Measurements from ENCODE around the gene RAD1. TPM values are rescaled to one million over a fixed set of nuclear protein-coding genes. Genes with fewer than 3 reads are reported as not detected.
"Not testable (repeated sequence)": the region's sequence is repeated elsewhere in the genome, so short reads cannot be mapped to it uniquely, and the experiment has no call there.

The RAD1 gene
- total RNA-seq, 1 experiment from 2014 or later, result 59.1 TPM

DNA sequence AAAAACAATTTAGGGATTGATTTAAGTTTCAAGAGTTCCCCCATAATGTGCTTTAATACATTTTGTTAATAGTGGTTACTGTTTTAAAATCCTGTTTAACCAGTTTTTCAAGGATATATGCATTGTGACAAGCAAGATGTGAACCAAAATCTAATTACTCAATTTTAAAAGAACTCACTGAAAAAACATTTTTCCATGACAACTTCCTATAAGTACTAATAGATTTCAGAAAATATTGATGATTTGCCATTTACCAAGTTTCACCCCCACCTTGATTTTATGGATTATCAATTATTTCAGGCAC is 9.1 kb upstream of the RAD1 start:
- no peak overlapping the region for H3K4me2 ChIP-seq (ENCODE audit: low read depth, low read length, poor library complexity, severe bottlenecking)
- H3K4me3 ChIP-seq (ENCODE audit: low read length), result no peak overlapping the region
- H3K79me2 ChIP-seq (ENCODE audit: low read length), result peaks cover 50% of the 10 kb centered on the region
- H3K9ac ChIP-seq (ENCODE audit: low read length), result no peak overlapping the region
- DNase-seq, result peak; percentile 19
- no peaks in the 10 kb centered on the region for H3K9me2 ChIP-seq (replicated peaks; ENCODE audit: insufficient read depth, low read length)
- H3K27ac ChIP-seq (ENCODE audit: low read length), result peak overlapping the region; percentile 71
- H3K27me3 ChIP-seq (ENCODE audit: low read length), result no peaks in the 10 kb centered on the region
- peaks cover 60% of the 10 kb centered on the region for H3K4me1 ChIP-seq (ENCODE audit: low read length)
- H3K36me3 ChIP-seq (ENCODE audit: insufficient read depth, low read length), result peaks cover 69% of the 10 kb centered on the region
- no peak overlapping the region for H2AFZ ChIP-seq (ENCODE audit: low read length)
- 0 out of 2 replicates have a peak, but pooled peaks cover 7% of the 10 kb centered on the region for H4K20me1 ChIP-seq (ENCODE audit: insufficient read depth, low read depth, low read length)
- no peaks in the 10 kb centered on the region for H3K9me3 ChIP-seq (ENCODE audit: low read length)

DNA sequence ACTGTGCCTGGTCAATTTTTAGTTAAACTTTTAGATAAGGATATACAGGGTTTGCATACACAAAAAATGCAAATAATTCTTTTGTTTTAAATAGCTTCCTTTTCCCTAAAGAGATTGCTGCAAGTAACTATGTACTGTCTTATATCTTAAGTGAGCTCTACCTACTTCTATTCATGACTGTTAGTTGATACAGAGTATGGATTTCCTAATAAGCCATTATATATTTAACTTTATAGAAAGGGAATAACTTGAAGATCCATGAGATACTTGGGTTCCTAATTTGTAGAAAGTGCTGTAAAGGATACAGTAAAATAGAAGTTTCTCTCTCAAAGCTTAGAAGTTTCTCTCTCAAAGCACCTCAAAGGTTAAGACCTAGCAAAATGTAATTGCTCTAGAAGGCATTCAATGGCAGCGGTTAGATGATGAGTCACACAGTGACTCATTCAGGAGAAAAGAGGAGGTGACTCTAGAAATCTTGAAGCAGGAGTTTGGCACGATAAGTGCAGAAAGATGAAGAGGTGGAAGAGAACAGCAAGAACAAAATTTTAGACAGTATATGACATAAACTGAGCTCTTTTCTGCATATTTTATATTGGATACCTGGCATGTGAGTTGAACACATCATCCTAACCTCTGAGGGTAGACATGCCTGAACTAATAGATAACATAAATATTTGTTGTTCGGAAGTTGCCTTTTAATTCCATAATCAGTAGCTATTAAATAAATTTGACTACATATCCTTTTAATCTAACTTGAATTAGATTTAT is 8.6 kb upstream of the RAD1 start:
- Histone ChIP-seq H3K9me2 (replicated peaks; ENCODE audit: insufficient read depth, low read length) (no peaks in the 10 kb centered on the region), H3K79me2 (ENCODE audit: low read length) (peaks cover 55% of the 10 kb centered on the region), H3K27ac (ENCODE audit: low read length) (peak overlapping the region; percentile 71), H3K9ac (ENCODE audit: low read length) (no peak overlapping the region), H3K36me3 (ENCODE audit: insufficient read depth, low read length) (peaks cover 73% of the 10 kb centered on the region), H3K4me3 (ENCODE audit: low read length) (no peak overlapping the region), H3K4me1 (ENCODE audit: low read length) (peaks cover 60% of the 10 kb centered on the region), H2AFZ (ENCODE audit: low read length) (no peak overlapping the region), H3K27me3 (ENCODE audit: low read length) (no peaks in the 10 kb centered on the region), H3K4me2 (ENCODE audit: low read depth, low read length, poor library complexity, severe bottlenecking) (peak overlapping the region; percentile 25), H3K9me3 (ENCODE audit: low read length) (no peaks in the 10 kb centered on the region), H4K20me1 (ENCODE audit: insufficient read depth, low read depth, low read length) (0 out of 2 replicates have a peak, but pooled peaks cover 7% of the 10 kb centered on the region)
- DNase-seq, result peak; percentile 48

DNA sequence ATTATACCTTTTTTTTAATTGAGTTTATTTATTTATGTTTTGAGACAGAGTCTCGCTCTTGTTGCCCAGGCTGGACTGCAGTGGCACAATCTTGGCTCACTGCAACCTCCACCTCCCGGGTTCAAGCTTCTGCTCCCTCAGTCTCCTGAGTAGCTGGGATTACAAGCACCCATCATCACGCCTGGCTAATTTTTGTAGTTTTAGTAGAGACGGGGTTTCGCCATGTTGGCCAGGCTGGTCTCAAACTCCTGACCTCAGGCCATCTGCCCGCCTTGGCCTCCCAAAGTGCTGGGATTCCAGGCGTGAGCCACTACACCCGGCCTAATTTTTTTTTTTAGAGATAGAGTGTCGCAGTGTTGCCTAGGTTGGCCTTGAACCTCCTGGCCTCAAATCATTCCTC is 8.0 kb upstream of the RAD1 start:
- not testable (repeated sequence) for H3K9me2 ChIP-seq (replicated peaks; ENCODE audit: insufficient read depth, low read length); H3K4me3 ChIP-seq (ENCODE audit: low read length); H3K27me3 ChIP-seq (ENCODE audit: low read length); H4K20me1 ChIP-seq (ENCODE audit: insufficient read depth, low read depth, low read length); DNase-seq; H3K9ac ChIP-seq (ENCODE audit: low read length); H2AFZ ChIP-seq (ENCODE audit: low read length); H3K9me3 ChIP-seq (ENCODE audit: low read length)
- peak overlapping the region; percentile 71 for H3K27ac ChIP-seq (ENCODE audit: low read length)
- peak overlapping the region; percentile 25 for H3K4me2 ChIP-seq (ENCODE audit: low read depth, low read length, poor library complexity, severe bottlenecking)
- peaks cover 58% of the 10 kb centered on the region for H3K4me1 ChIP-seq (ENCODE audit: low read length)
- H3K79me2 ChIP-seq (ENCODE audit: low read length), result peaks cover 62% of the 10 kb centered on the region
- peaks cover 80% of the 10 kb centered on the region for H3K36me3 ChIP-seq (ENCODE audit: insufficient read depth, low read length)

DNA sequence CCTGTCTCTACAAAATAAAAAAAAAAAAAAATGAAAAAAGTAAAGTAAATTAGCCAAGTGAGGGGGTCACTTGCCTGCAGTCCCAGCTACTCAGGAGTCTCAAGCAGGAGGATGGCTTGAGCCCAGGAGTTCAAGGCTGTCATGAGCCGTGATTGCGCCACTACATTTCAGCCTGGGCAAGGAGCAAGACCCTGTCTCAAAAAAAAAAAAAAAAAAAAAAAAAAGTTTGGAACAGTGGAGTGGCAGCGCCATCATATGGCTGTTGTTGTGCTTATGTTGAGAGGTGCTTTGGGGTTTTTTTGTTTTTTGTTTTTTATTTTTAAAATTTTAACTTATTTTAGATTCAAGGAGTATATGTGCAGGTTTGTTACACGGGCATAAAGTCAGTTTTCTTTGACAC is 3.8 kb upstream of the RAD1 start:
- Histone ChIP-seq H3K27ac (ENCODE audit: low read length) (no peak overlapping the region), H3K79me2 (ENCODE audit: low read length) (peaks cover 91% of the 10 kb centered on the region), H3K4me3 (ENCODE audit: low read length) (no peak overlapping the region), H3K4me1 (ENCODE audit: low read length) (peaks cover 67% of the 10 kb centered on the region), H4K20me1 (ENCODE audit: insufficient read depth, low read depth, low read length) (peaks cover 15% of the 10 kb centered on the region; the same call in 1 of the 2 replicates), H3K9me3 (ENCODE audit: low read length) (no peaks in the 10 kb centered on the region), H3K9ac (ENCODE audit: low read length) (no peak overlapping the region), H2AFZ (ENCODE audit: low read length) (no peak overlapping the region), H3K4me2 (ENCODE audit: low read depth, low read length, poor library complexity, severe bottlenecking) (no peak overlapping the region), H3K27me3 (ENCODE audit: low read length) (no peaks in the 10 kb centered on the region), H3K9me2 (replicated peaks; ENCODE audit: insufficient read depth, low read length) (no peaks in the 10 kb centered on the region), H3K36me3 (ENCODE audit: insufficient read depth, low read length) (peaks cover 57% of the 10 kb centered on the region)
- DNase-seq, result no peak

DNA sequence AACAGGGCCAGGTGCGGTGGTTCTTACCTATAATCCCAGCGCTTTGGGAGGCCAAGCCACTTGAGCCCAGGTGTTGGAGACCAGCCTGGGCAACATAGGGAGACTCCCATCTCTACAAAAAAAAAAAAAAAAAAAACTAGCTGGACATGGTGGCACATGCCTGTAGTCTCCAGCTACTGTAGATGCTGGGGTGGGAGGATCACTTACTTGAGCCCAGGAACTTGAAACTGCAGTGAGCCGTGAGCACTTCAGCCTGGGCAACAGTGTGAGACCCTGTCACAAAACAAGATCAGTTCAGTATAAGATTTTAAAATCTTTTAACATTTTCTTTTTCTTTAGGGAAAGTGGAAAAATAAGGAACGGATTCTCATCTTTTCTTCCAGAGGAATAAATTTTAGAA is 2.7 kb upstream of the RAD1 start:
- H3K9me3 ChIP-seq (ENCODE audit: low read length), result no peaks in the 10 kb centered on the region
- no peaks in the 10 kb centered on the region for H3K27me3 ChIP-seq (ENCODE audit: low read length)
- H3K4me2 ChIP-seq (ENCODE audit: low read depth, low read length, poor library complexity, severe bottlenecking), result peak overlapping the region; percentile 83
- H3K79me2 ChIP-seq (ENCODE audit: low read length), result peaks cover 96% of the 10 kb centered on the region
- DNase-seq, result no peak
- peaks cover 67% of the 10 kb centered on the region for H3K4me1 ChIP-seq (ENCODE audit: low read length)
- no peak overlapping the region for H3K27ac ChIP-seq (ENCODE audit: low read length)
- H3K9me2 ChIP-seq (replicated peaks; ENCODE audit: insufficient read depth, low read length), result no peaks in the 10 kb centered on the region
- no peak overlapping the region for H3K9ac ChIP-seq (ENCODE audit: low read length)
- peaks cover 11% of the 10 kb centered on the region; the same call in 1 of the 2 replicates for H4K20me1 ChIP-seq (ENCODE audit: insufficient read depth, low read depth, low read length)
- peaks cover 51% of the 10 kb centered on the region for H3K36me3 ChIP-seq (ENCODE audit: insufficient read depth, low read length)
- H3K4me3 ChIP-seq (ENCODE audit: low read length), result peak overlapping the region; percentile 92; the same call in 1 of the 2 replicates
- no peak overlapping the region for H2AFZ ChIP-seq (ENCODE audit: low read length)

DNA sequence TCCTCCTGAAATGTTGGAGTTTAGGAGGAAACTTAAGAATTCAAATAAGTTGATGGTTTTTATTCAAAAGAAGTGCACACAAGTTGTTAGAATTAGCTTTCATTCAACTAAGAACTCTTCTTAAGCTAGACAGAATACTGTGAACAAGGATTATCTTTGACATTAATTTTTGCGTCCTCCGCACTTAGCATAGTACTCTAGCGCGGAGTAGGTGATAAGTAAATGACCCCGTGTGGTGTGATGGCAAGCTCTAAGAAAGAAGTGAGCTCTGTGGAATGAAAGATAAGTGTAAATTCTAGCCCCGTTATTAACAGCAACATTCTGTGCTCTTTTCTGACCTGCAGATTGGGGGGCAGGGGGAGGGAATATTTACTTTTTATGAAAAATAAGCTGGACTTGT is 1.2 kb upstream of the RAD1 start:
- Histone ChIP-seq H4K20me1 (ENCODE audit: insufficient read depth, low read depth, low read length) (peaks cover 8% of the 10 kb centered on the region; the same call in 1 of the 2 replicates), H2AFZ (ENCODE audit: low read length) (no peak overlapping the region), H3K9me2 (replicated peaks; ENCODE audit: insufficient read depth, low read length) (no peaks in the 10 kb centered on the region), H3K4me2 (ENCODE audit: low read depth, low read length, poor library complexity, severe bottlenecking) (peak overlapping the region; percentile 83), H3K27me3 (ENCODE audit: low read length) (no peaks in the 10 kb centered on the region), H3K79me2 (ENCODE audit: low read length) (peaks cover 94% of the 10 kb centered on the region), H3K9ac (ENCODE audit: low read length) (peak overlapping the region; percentile 90), H3K4me1 (ENCODE audit: low read length) (peaks cover 54% of the 10 kb centered on the region), H3K4me3 (ENCODE audit: low read length) (peak overlapping the region; percentile 92), H3K36me3 (ENCODE audit: insufficient read depth, low read length) (peaks cover 50% of the 10 kb centered on the region), H3K27ac (ENCODE audit: low read length) (peak overlapping the region; percentile 81), H3K9me3 (ENCODE audit: low read length) (no peaks in the 10 kb centered on the region)
- peak; percentile 60 for DNase-seq

DNA sequence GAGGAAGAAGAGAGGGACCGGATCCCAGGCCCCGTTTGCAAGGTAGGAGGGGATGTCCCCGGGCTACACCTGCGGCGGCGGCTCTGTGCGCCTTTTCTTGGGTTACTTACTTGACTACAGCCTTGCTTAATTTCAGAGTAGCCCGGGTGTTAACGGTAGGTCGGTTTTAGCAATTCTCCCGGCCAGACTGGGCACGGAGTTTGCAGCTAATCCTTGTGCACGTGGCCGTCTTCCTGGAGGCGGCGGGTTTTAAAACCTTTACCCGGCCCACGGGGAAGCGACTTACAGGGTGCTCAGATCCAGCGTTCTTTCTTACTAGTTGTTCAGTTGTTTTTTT is 520 bp upstream of the RAD1 start:
- H3K36me3 ChIP-seq (ENCODE audit: insufficient read depth, low read length), result peaks cover 50% of the 10 kb centered on the region
- peak overlapping the region; percentile 83 for H3K4me2 ChIP-seq (ENCODE audit: low read depth, low read length, poor library complexity, severe bottlenecking)
- H2AFZ ChIP-seq (ENCODE audit: low read length), result no peak overlapping the region

DNA sequence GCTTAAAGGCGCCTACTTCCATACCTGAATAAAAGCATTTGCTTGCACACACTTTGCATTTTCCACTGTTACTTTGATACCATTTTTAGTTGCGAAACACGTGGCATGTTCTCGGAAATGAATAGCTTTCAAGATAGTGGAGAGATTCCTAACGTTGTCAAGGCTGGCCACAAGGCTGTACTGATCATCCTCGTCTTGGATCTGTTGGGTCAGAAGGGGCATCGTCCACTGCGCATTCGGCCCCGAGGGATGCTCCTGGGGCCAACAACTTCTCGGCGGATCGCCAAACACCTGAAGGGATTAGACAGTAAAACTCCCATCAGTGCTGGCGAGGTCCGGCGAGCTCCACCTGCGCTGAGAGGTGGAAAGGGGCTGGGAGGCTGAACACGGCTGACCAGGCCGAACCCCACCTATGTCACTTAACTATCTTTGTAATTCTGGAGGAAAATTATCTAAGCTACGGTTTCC is 599 bp downstream of the RAD1 start:
- no peaks in the 10 kb centered on the region for H3K9me2 ChIP-seq (replicated peaks; ENCODE audit: insufficient read depth, low read length)
- DNase-seq, result peak; percentile 80
- peak overlapping the region; percentile 92 for H3K4me3 ChIP-seq (ENCODE audit: low read length)
- peak overlapping the region; percentile 90 for H3K9ac ChIP-seq (ENCODE audit: low read length)
- no peaks in the 10 kb centered on the region for H3K9me3 ChIP-seq (ENCODE audit: low read length)
- no peaks in the 10 kb centered on the region for H3K27me3 ChIP-seq (ENCODE audit: low read length)
- peak overlapping the region; percentile 74; the same call in 1 of the 2 replicates for H2AFZ ChIP-seq (ENCODE audit: low read length)
- H3K79me2 ChIP-seq (ENCODE audit: low read length), result peaks cover 85% of the 10 kb centered on the region
- peaks cover 47% of the 10 kb centered on the region for H3K36me3 ChIP-seq (ENCODE audit: insufficient read depth, low read length)
- peaks cover 38% of the 10 kb centered on the region for H3K4me1 ChIP-seq (ENCODE audit: low read length)
- peak overlapping the region; percentile 83 for H3K4me2 ChIP-seq (ENCODE audit: low read depth, low read length, poor library complexity, severe bottlenecking)
- peaks cover 8% of the 10 kb centered on the region; the same call in 1 of the 2 replicates for H4K20me1 ChIP-seq (ENCODE audit: insufficient read depth, low read depth, low read length)
- H3K27ac ChIP-seq (ENCODE audit: low read length), result peak overlapping the region; percentile 81

More for the DNA sequence above, 520 bp upstream of the RAD1 start:
- Histone ChIP-seq H4K20me1 (ENCODE audit: insufficient read depth, low read depth, low read length) (peaks cover 8% of the 10 kb centered on the region; the same call in 1 of the 2 replicates), H3K4me3 (ENCODE audit: low read length) (peak overlapping the region; percentile 92), H3K27ac (ENCODE audit: low read length) (peak overlapping the region; percentile 81), H3K27me3 (ENCODE audit: low read length) (no peaks in the 10 kb centered on the region), H3K9ac (ENCODE audit: low read length) (peak overlapping the region; percentile 90), H3K79me2 (ENCODE audit: low read length) (peaks cover 94% of the 10 kb centered on the region), H3K4me1 (ENCODE audit: low read length) (peaks cover 47% of the 10 kb centered on the region), H3K9me3 (ENCODE audit: low read length) (no peaks in the 10 kb centered on the region), H3K9me2 (replicated peaks; ENCODE audit: insufficient read depth, low read length) (no peaks in the 10 kb centered on the region)
- DNase-seq, result peak; percentile 53

Measured in Karpas-422 (cell line).